Thyroid gland (tissue), 4 donors: ENCODE data around the gene LYRM4. TPM values are rescaled to one million over a fixed set of nuclear protein-coding genes. Genes with fewer than 3 reads are reported as not detected.

Experiments
- DNase-seq, 2 donors: peaks; one replicate each; pipeline ENCODE4 v3.0.0-alpha.2; 2019
- H3K27ac ChIP-seq, 3 donors: fragments of 200-600 bp; sonication (generic); 1 replicate in 2 of 3; 2 replicates in 1 of 3; pipeline ENCODE4 v1.5.1; 2016 to 2019; ENCODE audit warnings: mild to moderate bottlenecking in 1 of 3, moderate library complexity in 1 of 3
- H3K27me3 ChIP-seq: fragments of 200-600 bp; sonication (generic); one replicate; pipeline ENCODE4 v1.5.1; 2019
- H3K36me3 ChIP-seq, 2 donors: fragments of 200-600 bp; sonication (generic); one replicate each; pipeline ENCODE4 v1.5.1; 2016 to 2019
- H3K4me1 ChIP-seq, 2 donors: fragments of 200-600 bp; sonication (generic); one replicate each; pipeline ENCODE4 v1.5.1; 2017 to 2019
- H3K4me3 ChIP-seq, 3 donors: fragments of 200-600 bp; sonication (generic); replicated peaks in 1 of 3; 1 replicate in 2 of 3; 2 replicates in 1 of 3; pipeline ENCODE4 v1.5.1; 2016; ENCODE audit warnings: mild to moderate bottlenecking in 1 of 3
- H3K9me3 ChIP-seq: fragments of 200-600 bp; sonication (generic); one replicate; pipeline ENCODE4 v1.5.1; 2017
- CTCF ChIP-seq, 6 experiments: fragments of 200-600 bp in 3 of 6; fragments of 450-650 bp in 3 of 6; sonication (generic) in 3 of 6; IDR thresholded peaks; one replicate each; pipeline ENCODE4 v1.5.1; 2016 to 2019; ENCODE audit warnings: antibody characterized with exemption in 6 of 6, mild to moderate bottlenecking in 2 of 6, inconsistent platforms in 1 of 6, moderate library complexity in 1 of 6
- POLR2A ChIP-seq, 2 donors: fragments of 450-650 bp; IDR thresholded peaks; one replicate each; pipeline ENCODE4 v1.6.1; 2017; ENCODE audit warnings: antibody characterized with exemption in 2 of 2, mild to moderate bottlenecking in 2 of 2, moderate library complexity in 1 of 2
- WGBS, 2 donors: methylation state at CpG; one replicate each; pipeline ENCODE4 v1.1.5; 2017; 5-methylcytosine and 5-hydroxymethylcytosine counted together
- intact Hi-C: fragments of 100-400 bp; cut with DNase I; formaldehyde crosslinking; loops from one replicate; pipeline ENCODE4 v1.15.1; 2023
- total RNA-seq, 4 donors: library from RNA; depleted of rRNA; stranded (reverse); fragments of >200 nt; gene quantifications; one replicate each; pipeline ENCODE4 v1.2.3, GENCODE V29; 2016

Gene LYRM4
- total RNA-seq, 4 donors from 2014 or later = 26.7 to 32.2 (median 29.5) TPM

GRCh38 chr6:5128351-5128750 is 132.4 kb downstream of the LYRM4 start:
- H3K4me3 ChIP-seq = no peak overlapping the region
- TF ChIP-seq POLR2A (IDR thresholded peaks at IDR 0.05) = no peak
- no peak for TF ChIP-seq CTCF (IDR thresholded peaks at IDR 0.05)
- H3K27me3 ChIP-seq = no peaks in the 10 kb centered on the region
- WGBS, 2 donors = 81 to 90% methylated on average over 4 of the region's 4 CpGs
- intact Hi-C loops = no loop called here
- no peaks in the 10 kb centered on the region for H3K9me3 ChIP-seq
- no peaks in the 10 kb centered on the region for H3K36me3 ChIP-seq
- H3K27ac ChIP-seq = no peak overlapping the region
- DNase-seq = no peak
- peaks cover 12 to 16% of the 10 kb centered on the region in 2 donors for H3K4me1 ChIP-seq

- no peak overlapping the region for H3K27ac ChIP-seq
- no peak overlapping the region for H3K4me3 ChIP-seq
- intact Hi-C loops = no loop called here
- H3K4me1 ChIP-seq = peaks cover 4 to 10% of the 10 kb centered on the region in 2 donors
- DNase-seq = no peak
- no peak for TF ChIP-seq CTCF (IDR thresholded peaks at IDR 0.05)
- no peak for TF ChIP-seq POLR2A (IDR thresholded peaks at IDR 0.05)
- H3K27me3 ChIP-seq = no peaks in the 10 kb centered on the region
- H3K36me3 ChIP-seq = no peaks in the 10 kb centered on the region
- WGBS, 2 donors = 80 to 81% methylated on average over 8 of the region's 8 CpGs
- no peaks in the 10 kb centered on the region for H3K9me3 ChIP-seq
Observed at GRCh38 chr6:5127106-5127687, 133.6 kb downstream of the LYRM4 start.

- H3K4me1 ChIP-seq = peaks cover 0 to 7% of the 10 kb centered on the region in 2 donors
- H3K4me3 ChIP-seq = no peak overlapping the region
- 28% methylated on average over 4 of the region's 4 CpGs for WGBS, 2 donors
- no peak for DNase-seq
- no peaks in the 10 kb centered on the region for H3K36me3 ChIP-seq
- H3K9me3 ChIP-seq = no peaks in the 10 kb centered on the region
- intact Hi-C loops = no loop called here
- H3K27me3 ChIP-seq = no peaks in the 10 kb centered on the region
- H3K27ac ChIP-seq = no peak overlapping the region
- no peak for TF ChIP-seq CTCF (IDR thresholded peaks at IDR 0.05)
- no peak for TF ChIP-seq POLR2A (IDR thresholded peaks at IDR 0.05)
Observed at GRCh38 chr6:5126214-5126613, 134.5 kb downstream of the LYRM4 start.

- WGBS, 2 donors = 90 to 95% methylated on average over 11 of the region's 11 CpGs
- TF ChIP-seq CTCF (IDR thresholded peaks at IDR 0.05) = no peak
- no peak for TF ChIP-seq POLR2A (IDR thresholded peaks at IDR 0.05)
Observed at GRCh38 chr6:5125152-5126006, 135.4 kb downstream of the LYRM4 start.

GRCh38 chr6:5124526-5124925 is 136.2 kb downstream of the LYRM4 start:
- no peak for DNase-seq
- Histone ChIP-seq H3K27ac (no peak overlapping the region), H3K4me3 (no peak overlapping the region), H3K9me3 (no peaks in the 10 kb centered on the region), H3K36me3 (no peaks in the 10 kb centered on the region), H3K27me3 (no peaks in the 10 kb centered on the region), H3K4me1 (peaks cover 0 to 7% of the 10 kb centered on the region in 2 donors)
- intact Hi-C loops = no loop called here
- WGBS, 2 donors = 90 to 94% methylated on average over 6 to 8 of the region's 8 CpGs
- TF ChIP-seq CTCF (IDR thresholded peaks at IDR 0.05) (no peak), POLR2A (IDR thresholded peaks at IDR 0.05) (no peak)

More at GRCh38 chr6:5125152-5126006, 135.4 kb downstream of the LYRM4 start:
- H3K27me3 ChIP-seq = no peaks in the 10 kb centered on the region
- no peaks in the 10 kb centered on the region for H3K9me3 ChIP-seq
- H3K27ac ChIP-seq = no peak overlapping the region
- intact Hi-C loops = no loop called here
- peaks cover 0 to 7% of the 10 kb centered on the region in 2 donors for H3K4me1 ChIP-seq
- H3K4me3 ChIP-seq = no peak overlapping the region
- no peak for DNase-seq
- no peaks in the 10 kb centered on the region for H3K36me3 ChIP-seq
